Measurements from ENCODE around the gene PARD3B.

Gene PARD3B, protein sequence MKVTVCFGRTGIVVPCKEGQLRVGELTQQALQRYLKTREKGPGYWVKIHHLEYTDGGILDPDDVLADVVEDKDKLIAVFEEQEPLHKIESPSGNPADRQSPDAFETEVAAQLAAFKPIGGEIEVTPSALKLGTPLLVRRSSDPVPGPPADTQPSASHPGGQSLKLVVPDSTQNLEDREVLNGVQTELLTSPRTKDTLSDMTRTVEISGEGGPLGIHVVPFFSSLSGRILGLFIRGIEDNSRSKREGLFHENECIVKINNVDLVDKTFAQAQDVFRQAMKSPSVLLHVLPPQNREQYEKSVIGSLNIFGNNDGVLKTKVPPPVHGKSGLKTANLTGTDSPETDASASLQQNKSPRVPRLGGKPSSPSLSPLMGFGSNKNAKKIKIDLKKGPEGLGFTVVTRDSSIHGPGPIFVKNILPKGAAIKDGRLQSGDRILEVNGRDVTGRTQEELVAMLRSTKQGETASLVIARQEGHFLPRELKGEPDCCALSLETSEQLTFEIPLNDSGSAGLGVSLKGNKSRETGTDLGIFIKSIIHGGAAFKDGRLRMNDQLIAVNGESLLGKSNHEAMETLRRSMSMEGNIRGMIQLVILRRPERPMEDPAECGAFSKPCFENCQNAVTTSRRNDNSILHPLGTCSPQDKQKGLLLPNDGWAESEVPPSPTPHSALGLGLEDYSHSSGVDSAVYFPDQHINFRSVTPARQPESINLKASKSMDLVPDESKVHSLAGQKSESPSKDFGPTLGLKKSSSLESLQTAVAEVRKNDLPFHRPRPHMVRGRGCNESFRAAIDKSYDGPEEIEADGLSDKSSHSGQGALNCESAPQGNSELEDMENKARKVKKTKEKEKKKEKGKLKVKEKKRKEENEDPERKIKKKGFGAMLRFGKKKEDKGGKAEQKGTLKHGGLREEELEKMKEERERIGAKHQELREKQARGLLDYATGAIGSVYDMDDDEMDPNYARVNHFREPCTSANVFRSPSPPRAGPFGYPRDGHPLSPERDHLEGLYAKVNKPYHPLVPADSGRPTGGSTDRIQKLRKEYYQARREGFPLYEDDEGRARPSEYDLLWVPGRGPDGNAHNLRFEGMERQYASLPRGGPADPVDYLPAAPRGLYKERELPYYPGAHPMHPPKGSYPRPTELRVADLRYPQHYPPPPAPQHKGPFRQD (N-terminal part only)

GRCh38 chr2:204544961-204545860, at the start of gene PARD3B:
PARD3B (plus strand) TSS chr2:204545475; CDS start chr2:204546000, 525 bp downstream.
- DNase-seq = no peak

- no peak for DNase-seq
Observed at GRCh38 chr2:204496779-204497178, 48.5 kb upstream of the PARD3B start.

DNA sequence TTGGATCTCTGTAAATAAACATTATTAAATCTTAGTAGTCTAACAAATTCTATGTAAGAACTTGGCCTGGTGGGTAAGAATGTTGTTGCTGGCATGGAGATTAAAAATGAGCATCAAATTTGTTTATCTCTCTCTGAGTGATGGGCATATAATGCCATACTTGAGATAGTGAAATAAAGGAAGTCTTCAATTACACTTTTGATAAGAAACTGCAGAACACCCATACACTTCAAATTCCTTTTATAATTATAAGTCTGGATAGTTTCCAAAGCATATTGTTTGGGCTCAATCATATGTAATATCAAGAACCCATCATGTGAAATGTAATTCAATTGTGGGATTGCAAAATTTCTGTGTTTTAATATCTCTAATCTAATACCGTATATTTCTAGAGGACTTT, 47.4 kb upstream of the PARD3B start:
- DNase-seq = no peak

DNA sequence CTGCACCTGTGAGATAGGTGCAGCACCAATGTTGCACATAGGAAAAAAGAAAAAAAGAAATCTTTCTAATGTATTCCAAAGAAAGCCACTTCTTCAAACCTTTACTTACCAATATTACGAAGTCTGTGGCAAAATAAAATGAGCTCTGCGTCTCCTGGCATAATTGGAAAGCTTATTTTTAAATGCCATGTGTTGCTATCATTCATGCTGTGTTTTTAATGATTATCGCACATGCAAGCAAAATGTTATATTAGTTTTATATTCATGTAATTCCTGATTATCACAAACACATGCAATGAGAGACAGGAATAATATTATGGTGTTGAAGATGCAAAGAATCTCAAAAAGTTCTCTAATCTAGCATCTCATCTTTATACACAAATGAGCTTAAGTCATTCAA, 47.0 kb upstream of the PARD3B start:
- DNase-seq = no peak

DNA sequence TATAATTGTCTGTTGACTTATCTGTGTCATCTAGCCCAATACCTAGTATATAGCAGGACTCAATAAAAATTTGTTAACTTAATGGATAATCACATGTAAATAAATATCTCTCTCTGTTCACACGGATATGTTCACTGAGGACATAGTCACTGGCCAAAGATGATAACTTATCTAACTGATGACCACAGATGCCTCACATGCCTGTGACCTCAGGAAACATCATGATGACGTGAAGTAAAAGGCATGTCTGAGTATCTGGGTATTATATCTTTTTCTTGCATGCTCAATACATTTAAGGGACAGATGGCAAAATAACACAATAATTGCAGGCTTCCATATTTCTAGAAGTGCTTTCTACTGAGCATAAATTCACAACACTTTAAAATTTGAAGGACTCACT, 41.4 kb upstream of the PARD3B start:
- no peak for DNase-seq

GRCh38 chr2:204504594-204504993, 40.7 kb upstream of the PARD3B start:
- no peak for DNase-seq

- no peak for DNase-seq
Observed at GRCh38 chr2:204505488-204505887, 39.8 kb upstream of the PARD3B start.

DNA sequence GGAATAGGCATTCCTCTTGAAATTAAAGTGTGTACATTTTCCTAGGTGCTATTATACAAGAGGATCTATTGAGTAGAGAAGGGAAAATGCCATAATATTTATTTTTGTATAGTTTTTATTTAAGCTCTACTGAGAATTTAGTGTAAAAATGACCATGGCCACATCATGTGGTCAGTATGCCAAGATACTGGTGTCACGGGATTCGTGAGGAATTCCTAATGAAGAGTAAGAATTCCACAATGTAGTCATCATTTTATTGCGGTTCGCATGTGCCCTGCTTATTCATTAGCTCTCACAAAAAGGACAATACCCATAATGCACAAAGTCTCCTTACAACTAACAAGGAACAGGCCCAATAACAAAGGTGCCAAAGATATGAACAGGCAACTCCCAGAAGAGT, 39.3 kb upstream of the PARD3B start:
- DNase-seq = no peak

- DNase-seq = no peak
Observed at GRCh38 chr2:204507636-204508035, 37.6 kb upstream of the PARD3B start.

GRCh38 chr2:204510709-204511420, 34.4 kb upstream of the PARD3B start:
- DNase-seq = no peak

GRCh38 chr2:204514439-204514838, 30.8 kb upstream of the PARD3B start:
- DNase-seq = no peak

GRCh38 chr2:204515416-204515815, 29.9 kb upstream of the PARD3B start:
- no peak for DNase-seq

GRCh38 chr2:204517154-204517553, 28.1 kb upstream of the PARD3B start:
- no peak for DNase-seq

GRCh38 chr2:204529795-204530463, 15.3 kb upstream of the PARD3B start:
- DNase-seq = no peak

DNA sequence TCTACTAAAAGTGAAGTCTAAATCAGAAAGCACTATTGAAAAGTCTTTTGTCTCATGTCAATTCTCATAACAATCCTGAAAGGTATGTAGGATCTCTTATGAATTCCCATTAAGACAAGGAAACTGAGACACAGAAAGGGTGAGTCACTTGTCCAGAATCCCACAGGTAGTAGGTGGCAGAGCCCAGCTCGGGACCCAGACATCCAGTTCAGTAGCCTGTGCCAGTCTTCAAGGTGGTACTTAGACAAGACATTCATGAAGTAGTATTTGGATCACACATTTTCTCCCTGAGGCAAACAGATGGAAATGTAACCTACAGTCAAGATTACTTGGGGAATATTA, 14.8 kb upstream of the PARD3B start:
- no peak for DNase-seq

GRCh38 chr2:204533629-204534370, 11.5 kb upstream of the PARD3B start:
- no peak for DNase-seq

- DNase-seq = no peak
Observed at GRCh38 chr2:204535356-204535755, 9.9 kb upstream of the PARD3B start.

GRCh38 chr2:204535764-204536163, 9.5 kb upstream of the PARD3B start:
- DNase-seq = no peak

GRCh38 chr2:204538182-204539018, 6.9 kb upstream of the PARD3B start:
- no peak for DNase-seq

DNA sequence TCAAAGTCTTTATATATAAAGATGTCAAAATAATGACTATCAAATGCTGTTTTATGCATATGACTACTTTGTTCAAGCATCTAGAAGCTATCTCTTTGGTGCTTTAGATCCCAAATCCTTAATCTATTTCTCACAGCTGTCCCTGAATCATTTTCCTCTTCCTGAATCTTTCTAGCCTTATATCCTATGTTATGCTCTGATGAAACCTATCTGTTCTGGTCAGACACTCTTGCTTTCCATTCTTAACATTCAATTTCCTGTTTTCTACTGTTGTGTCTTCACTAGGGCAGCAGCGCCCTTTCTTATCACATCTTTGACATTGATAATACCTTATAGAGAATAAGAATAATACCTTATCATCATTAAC, 6.3 kb upstream of the PARD3B start:
- no peak for DNase-seq

All from CD4-positive, alpha-beta T cell treated with Interferon gamma for 1 hour (primary cell).